ENCODE results near the gene MED8. TPM values are rescaled to one million over a fixed set of nuclear protein-coding genes. Genes with fewer than 3 reads are reported as not detected.

MED8 gene
- total and polyA plus RNA-seq, 10 of the 15 experiments (the other 5 are each of a cell fraction or from before 2014, with no cell fraction given) = 20.2 to 61.7 (median 39.5) TPM

- no peak overlapping the region for H3K4me2 ChIP-seq (ENCODE audit: control insufficient read depth, insufficient read depth)
- ATAC-seq (no peak), FAIRE-seq (no peak), DNase-seq (ENCODE audit: low read depth, low spot score) (no peak)
- ChIA-PET CTCF (interaction anchor here (1.1 kb wide), 1 partner anchor 108 kb away, joined by 4 read pairs; no protein-coding TSS in a partner anchor), SMC1A (ENCODE audit: uncharacterized antibody, unreplicated experiment) (interaction anchor here (1.0 to 1.1 kb wide), 2 partner anchors 96 to 108 kb away, joined by 3 read pairs; no protein-coding TSS in a partner anchor), RAD21 (ENCODE audit: unreplicated experiment) (no interaction called here), POLR2A (no interaction called here)
- intact Hi-C loops (cut with micrococcal nuclease; ENCODE audit: unreplicated experiment) = no loop called here
- H3K79me2 ChIP-seq (ENCODE audit: control insufficient read depth, insufficient read depth, low read length) = no peaks in the 10 kb centered on the region
- H3K4me1 ChIP-seq (ENCODE audit: control insufficient read depth, insufficient read depth, low read length) = no peaks in the 10 kb centered on the region
- no peak overlapping the region for H3K9ac ChIP-seq (ENCODE audit: control insufficient read depth, insufficient read depth, low read length)
- H3K9me3 ChIP-seq (replicated peaks; ENCODE audit: control insufficient read depth, insufficient read depth, low read length) = no peaks in the 10 kb centered on the region
- no peaks in the 10 kb centered on the region for H3K36me3 ChIP-seq (ENCODE audit: control insufficient read depth in 2 of 2, insufficient read depth in 2 of 2, low read length in 1 of 2)
- no peak overlapping the region for H2AFZ ChIP-seq (ENCODE audit: control insufficient read depth, low read depth, low read length)
- no peak overlapping the region for H3K4me3 ChIP-seq
- H3K27me3 ChIP-seq (replicated peaks in 1 of 2; ENCODE audit: control insufficient read depth in 2 of 2, insufficient read depth in 2 of 2, low read length in 1 of 2) = no peaks in the 10 kb centered on the region; a peak in 1 of 4 replicates
- TF ChIP-seq ZNF622 (IDR thresholded peaks at IDR 0.05) (no peak), E2F4 (IDR thresholded peaks at IDR 0.05; ENCODE audit: low read depth, low read length) (no peak), HCFC1 (IDR thresholded peaks at IDR 0.05; ENCODE audit: low read length) (no peak), CTCF (IDR thresholded peaks at IDR 0.05 in 2 of 3, conservative IDR thresholded peaks at IDR 0.05 in 1 of 3; ENCODE audit: control insufficient read depth in 2 of 3, extremely low read depth in 1 of 3, insufficient read depth in 1 of 3, low read depth in 3 of 3, low read length in 3 of 3) (no peak), SRF (IDR thresholded peaks at IDR 0.05; ENCODE audit: low read depth in 2 of 2, low read length in 2 of 2) (no peak), EED (IDR thresholded peaks at IDR 0.05; ENCODE audit: low read depth) (no peak), STAT3 (IDR thresholded peaks at IDR 0.05; ENCODE audit: low read depth, low read length) (no peak), CBX5 (IDR thresholded peaks at IDR 0.05; ENCODE audit: low read depth) (no peak), NFXL1 (IDR thresholded peaks at IDR 0.05; ENCODE audit: borderline replicate concordance) (no peak), SKIL (IDR thresholded peaks at IDR 0.05; ENCODE audit: low read depth, poor library complexity, severe bottlenecking) (no peak), SP1 (IDR thresholded peaks at IDR 0.05; ENCODE audit: low read depth, low read length) (no peak)
- in situ Hi-C loops (cut with MboI) = no loop called here
- H4K20me1 ChIP-seq (ENCODE audit: control insufficient read depth, insufficient read depth) = no peaks in the 10 kb centered on the region
- BruUV-seq (replicated peaks) = no TSS peak
- WGBS (ENCODE audit: insufficient coverage, insufficient replicate concordance, low lambda C conversion rate, missing lambda C conversion rate) = 35% methylated on average over 7 of the region's 7 CpGs
- H3K27ac ChIP-seq (ENCODE audit: control insufficient read depth, insufficient read depth) = no peak overlapping the region
Observed at GRCh38 chr1:43334453-43335205, 55.0 kb downstream of the MED8 start.
